Frontal cortex (tissue), 4 donors: ENCODE measurements around the gene GDPD4. TPM values are rescaled to one million over a fixed set of nuclear protein-coding genes. Genes with fewer than 3 reads are reported as not detected.

Source experiments
- DNase-seq, 2 donors: peaks; one replicate each; pipeline ENCODE4 v3.0.0; 2012; ENCODE audit warnings: low spot score in 2 of 2
- FAIRE-seq: peaks from 2 replicates; lab custom pipeline; 2012; peaks lifted over from hg19 to GRCh38; lab: Jason Lieb, UNC
- total RNA-seq: library from RNA; depleted of rRNA; stranded (reverse); fragments of >200 nt; gene quantifications from one replicate; pipeline ENCODE4 v1.2.3, GENCODE V29; 2014
- donor health status: control.
- donor health status: control.
- donor health status: control.

Gene GDPD4, protein sequence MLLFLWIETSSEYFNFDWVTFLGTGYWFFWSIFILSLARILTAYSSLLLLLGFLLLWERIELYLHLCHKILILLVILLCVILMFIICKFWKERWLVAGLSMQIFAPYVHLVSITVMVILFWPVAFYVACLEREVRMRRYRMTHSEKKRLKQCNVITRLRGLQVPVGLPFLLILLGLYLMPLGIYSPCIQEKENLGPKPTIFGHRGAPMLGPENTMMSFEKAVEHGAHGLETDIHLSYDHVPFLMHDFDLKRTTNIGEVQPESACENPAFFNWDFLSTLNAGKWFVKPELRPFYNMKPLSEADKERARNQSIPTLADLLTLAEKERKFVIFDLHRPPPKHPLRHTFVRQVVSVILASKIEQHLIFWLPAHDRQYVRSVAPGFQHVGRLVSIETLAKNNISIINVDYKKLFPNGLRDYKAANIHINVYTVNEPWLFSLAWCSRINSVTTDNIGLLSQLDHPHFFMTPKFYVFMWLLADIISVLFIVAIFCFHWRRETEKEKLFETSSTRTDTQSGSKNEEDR
- not detected for total RNA-seq

DNA sequence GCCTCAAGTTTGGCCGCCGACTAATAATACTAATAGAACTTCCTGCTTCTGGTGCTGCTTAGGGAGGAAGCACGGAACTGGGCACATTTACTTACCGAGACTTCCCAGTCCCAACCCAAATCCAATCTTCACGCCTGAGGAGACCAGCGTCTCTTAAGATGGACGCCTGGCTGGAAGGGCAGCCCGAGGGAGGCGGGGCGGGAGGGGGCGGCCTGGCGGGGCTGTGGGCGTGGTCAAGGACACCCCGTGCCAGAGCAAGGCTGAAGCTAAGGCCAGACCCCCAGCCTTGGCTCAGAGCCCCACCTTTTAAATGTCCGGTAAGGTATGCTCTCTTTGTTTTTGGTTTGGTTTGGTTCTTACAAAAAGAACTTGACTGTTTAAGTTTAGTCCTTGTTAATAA, at the start of gene GDPD4:
Gene GDPD4 (minus strand): TSS at position 177 of the 400 bp plus-strand sequence. CDS start 16,549 bp downstream, outside the sequence.
- DNase-seq = no peak
- no peak for FAIRE-seq

DNA sequence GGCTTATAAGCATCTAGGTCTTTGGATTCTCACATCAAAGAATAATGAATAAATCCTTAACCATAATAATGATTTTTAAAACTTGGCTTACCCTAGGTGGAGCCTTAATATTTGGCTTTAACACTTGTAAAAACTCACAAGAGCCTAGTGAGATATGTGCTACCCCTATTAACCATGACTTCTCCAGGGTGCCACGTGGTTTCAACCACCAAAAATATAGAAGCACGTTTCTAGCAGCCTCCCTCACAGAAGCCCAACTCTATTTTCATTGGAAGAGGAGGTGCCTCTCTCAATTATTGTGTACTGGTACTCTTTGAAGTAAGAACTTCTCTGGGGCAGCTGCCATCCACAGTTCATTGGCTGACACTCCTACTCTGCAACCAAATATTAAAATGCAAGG, 46.5 kb upstream of the GDPD4 start:
- FAIRE-seq = no peak
- DNase-seq = no peak

- FAIRE-seq (no peak), DNase-seq (no peak)
Observed at GRCh38 chr11:77346906-77347603, 45.6 kb upstream of the GDPD4 start.

DNA sequence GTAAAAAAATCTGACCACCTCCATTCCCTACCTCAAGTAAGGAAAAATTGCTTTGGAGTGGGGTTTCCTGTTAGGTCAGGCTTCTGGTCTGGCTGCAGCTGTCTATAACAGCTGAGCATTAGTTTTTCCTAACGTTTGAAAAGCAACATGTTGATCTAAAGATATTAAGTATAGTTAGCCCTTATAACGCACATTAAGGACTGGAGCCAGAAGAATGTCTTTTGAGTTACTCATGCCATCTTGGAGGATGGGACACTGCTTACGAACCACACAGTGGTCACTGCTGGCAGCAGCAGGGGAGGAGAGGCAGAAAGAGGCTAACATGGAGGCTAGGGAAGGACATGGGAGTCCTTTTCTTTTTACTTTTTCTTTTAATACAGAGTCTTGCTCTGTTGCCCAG, 44.1 kb upstream of the GDPD4 start:
- no peak for FAIRE-seq
- no peak for DNase-seq

GRCh38 chr11:77340501-77340900, 39.0 kb upstream of the GDPD4 start:
- DNase-seq = no peak
- no peak for FAIRE-seq

GRCh38 chr11:77332259-77332658, 30.8 kb upstream of the GDPD4 start:
- no peak for FAIRE-seq
- DNase-seq = no peak

DNA sequence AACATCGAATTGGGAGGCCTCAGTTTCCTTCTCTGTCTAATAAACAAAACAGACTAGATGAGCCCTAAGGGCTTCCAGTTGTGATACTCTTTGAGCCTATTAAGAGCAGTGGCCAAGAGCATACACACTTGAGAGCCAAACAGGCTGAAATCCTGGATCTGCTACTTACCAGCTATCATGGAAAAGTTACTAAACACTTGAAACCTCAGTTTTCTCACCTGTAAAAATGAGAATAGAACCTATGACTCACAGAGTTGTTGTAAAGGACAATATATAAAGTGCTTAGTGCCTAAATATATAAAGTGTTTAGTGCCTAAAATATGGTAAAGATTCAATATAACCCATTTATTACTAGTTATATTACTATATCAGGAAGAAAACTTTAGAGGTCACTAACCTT, 23.7 kb upstream of the GDPD4 start:
- no peak for FAIRE-seq
- no peak for DNase-seq

DNA sequence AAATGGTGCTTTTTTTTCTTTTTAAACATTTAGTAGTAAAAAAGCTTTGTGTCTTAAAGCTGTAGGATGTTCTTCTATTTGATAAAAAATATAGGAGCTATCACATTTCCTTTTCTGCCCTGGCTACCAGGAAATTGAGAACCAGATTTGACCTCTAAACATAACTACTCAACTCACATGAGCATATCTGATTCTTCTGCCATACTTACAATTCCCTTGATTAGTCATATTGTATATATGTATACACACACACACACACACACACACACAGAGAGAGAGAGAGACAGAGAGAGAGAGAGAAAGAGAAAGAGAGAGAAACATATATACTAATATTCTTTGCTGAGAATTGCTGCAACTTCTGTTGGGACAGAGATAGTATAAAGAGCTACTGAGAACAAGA, 23.0 kb upstream of the GDPD4 start:
- no peak for FAIRE-seq
- DNase-seq = no peak

GRCh38 chr11:77322926-77323590, 21.6 kb upstream of the GDPD4 start:
- FAIRE-seq = no peak

GRCh38 chr11:77322506-77322905, 21.0 kb upstream of the GDPD4 start:
- FAIRE-seq (no peak), DNase-seq (no peak)

More at GRCh38 chr11:77322926-77323590, 21.6 kb upstream of the GDPD4 start:
- DNase-seq = no peak

- FAIRE-seq = no peak
Observed at GRCh38 chr11:77320351-77320750, 18.9 kb upstream of the GDPD4 start.

DNA sequence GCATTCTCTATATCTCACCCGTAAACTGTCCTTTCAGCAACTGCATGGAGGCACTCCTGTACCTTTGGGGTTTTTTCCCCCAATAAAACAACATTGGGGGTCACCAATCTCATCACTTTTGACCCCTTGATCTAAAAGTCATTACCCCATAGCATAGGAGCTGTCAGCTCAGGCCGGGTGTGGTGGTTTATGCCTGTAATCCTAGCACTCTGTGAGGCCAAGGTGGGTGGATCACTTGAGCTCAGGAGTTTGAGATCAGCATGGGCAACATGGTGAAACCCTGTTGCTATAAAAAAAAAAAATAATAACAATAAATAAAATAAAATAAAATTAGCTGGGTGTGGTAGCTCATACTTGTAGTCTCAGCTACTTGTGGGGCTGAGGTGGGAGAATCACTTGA, 17.1 kb upstream of the GDPD4 start:
- DNase-seq = no peak
- no peak for FAIRE-seq

More at GRCh38 chr11:77320351-77320750, 18.9 kb upstream of the GDPD4 start:
- DNase-seq = no peak

- no peak for DNase-seq
- no peak for FAIRE-seq
Observed at GRCh38 chr11:77316733-77317342, 15.4 kb upstream of the GDPD4 start.

- DNase-seq (no peak), FAIRE-seq (no peak)
Observed at GRCh38 chr11:77312107-77312506, 10.6 kb upstream of the GDPD4 start.

- no peak for DNase-seq
- FAIRE-seq = no peak
Observed at GRCh38 chr11:77311701-77312100, 10.2 kb upstream of the GDPD4 start.

DNA sequence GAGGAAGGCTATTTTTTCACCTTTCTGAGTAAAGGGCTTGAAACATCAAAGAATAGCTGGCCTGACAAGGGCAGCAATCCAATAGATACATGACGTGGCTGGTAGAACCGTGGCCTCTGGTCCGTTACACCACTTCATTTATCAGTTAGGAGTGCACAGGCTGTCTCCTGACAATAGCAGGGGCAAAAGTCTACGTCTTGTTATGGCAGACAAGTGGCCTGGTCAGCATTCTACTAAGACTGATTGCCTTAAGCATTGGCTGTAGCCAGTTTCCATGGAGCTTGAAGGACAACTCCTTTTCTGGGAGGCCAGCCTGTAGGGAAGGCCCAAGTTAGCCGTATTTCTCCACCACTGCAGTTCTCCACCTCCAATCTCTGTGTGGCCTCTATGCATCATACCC, 9.2 kb upstream of the GDPD4 start:
- no peak for DNase-seq

GRCh38 chr11:77309401-77310085, 8.1 kb upstream of the GDPD4 start:
- FAIRE-seq (no peak), DNase-seq (no peak)

More for the DNA sequence above, 9.2 kb upstream of the GDPD4 start:
- FAIRE-seq = no peak

GRCh38 chr11:77308838-77309237, 7.4 kb upstream of the GDPD4 start:
- DNase-seq (no peak), FAIRE-seq (no peak)

- no peak for FAIRE-seq
Observed at GRCh38 chr11:77303328-77303727, 1.8 kb upstream of the GDPD4 start.

DNA sequence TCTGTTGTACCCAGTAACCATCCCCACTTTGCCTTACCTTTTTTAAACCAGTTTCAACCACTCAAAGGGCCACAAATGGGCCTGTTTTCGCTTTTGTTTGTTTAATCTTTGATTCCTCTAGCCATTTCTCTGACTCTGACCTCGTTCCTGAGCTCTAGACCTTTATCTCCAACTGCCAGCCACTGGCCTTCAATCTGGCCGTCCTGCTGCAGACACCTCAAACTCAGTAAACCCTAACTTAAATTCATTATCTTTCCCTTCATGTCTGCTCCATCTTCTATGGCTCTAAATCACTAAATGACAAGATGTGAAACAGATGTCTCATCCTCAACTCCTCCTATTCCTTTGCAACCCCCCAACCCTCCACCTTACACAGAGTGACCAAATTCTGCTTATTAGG, 1.3 kb upstream of the GDPD4 start:
- FAIRE-seq (no peak), DNase-seq (no peak)

More at GRCh38 chr11:77303328-77303727, 1.8 kb upstream of the GDPD4 start:
- DNase-seq = no peak
